Thyroid gland (tissue), 4 donors: ENCODE data around the gene ACBD3.

Source experiments
- POLR2A ChIP-seq, 2 donors: fragments of 450-650 bp; IDR thresholded peaks; one replicate each; pipeline ENCODE4 v1.6.1; 2017; ENCODE audit warnings: antibody characterized with exemption in 2 of 2, mild to moderate bottlenecking in 2 of 2, moderate library complexity in 1 of 2
- TF ChIP-seq, protein P1 (sequence below), 6 experiments: fragments of 200-600 bp in 3 of 6; fragments of 450-650 bp in 3 of 6; sonication (generic) in 3 of 6; IDR thresholded peaks; one replicate each; pipeline ENCODE4 v1.5.1; 2016 to 2019; ENCODE audit warnings: antibody characterized with exemption in 6 of 6, mild to moderate bottlenecking in 2 of 6, inconsistent platforms in 1 of 6, moderate library complexity in 1 of 6

DNA sequence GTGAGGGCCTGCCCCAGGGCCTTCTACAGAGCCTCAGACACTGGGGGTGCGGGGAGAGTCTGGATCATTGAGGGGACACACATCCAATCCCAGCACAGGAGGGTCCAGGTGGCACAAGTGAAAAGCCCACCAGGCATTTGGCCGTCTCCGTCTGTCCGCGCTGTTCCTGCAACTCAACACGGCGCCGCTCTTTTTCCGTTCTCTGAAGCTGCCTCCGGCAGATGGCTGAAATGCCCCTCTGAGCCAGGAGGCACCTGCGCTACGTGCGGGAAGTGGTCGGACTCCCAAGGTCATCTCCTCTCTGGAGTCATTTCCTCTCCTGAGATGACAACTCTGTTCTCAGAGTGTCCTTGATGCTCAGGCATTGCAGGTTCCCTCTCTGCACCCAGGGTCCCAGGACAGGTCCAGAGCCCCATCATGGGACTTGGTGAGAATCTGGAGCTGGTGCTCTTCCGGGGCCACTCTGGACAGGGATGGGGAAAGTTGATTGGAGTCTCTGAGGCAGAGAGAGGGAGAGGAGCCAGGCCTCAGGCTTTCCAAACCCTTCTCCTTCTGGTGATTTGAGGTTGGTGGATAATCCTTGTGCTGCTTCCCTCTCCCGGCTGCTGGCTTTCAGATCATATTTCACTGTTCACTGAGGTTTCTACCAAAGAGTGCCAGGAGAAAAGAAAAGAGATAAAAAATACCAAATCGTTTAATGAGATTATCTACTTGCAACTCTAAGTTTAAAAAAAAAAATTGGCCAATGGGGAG lies 22.9 kb upstream of the ACBD3 start:
- TF ChIP-seq, protein P1, sequence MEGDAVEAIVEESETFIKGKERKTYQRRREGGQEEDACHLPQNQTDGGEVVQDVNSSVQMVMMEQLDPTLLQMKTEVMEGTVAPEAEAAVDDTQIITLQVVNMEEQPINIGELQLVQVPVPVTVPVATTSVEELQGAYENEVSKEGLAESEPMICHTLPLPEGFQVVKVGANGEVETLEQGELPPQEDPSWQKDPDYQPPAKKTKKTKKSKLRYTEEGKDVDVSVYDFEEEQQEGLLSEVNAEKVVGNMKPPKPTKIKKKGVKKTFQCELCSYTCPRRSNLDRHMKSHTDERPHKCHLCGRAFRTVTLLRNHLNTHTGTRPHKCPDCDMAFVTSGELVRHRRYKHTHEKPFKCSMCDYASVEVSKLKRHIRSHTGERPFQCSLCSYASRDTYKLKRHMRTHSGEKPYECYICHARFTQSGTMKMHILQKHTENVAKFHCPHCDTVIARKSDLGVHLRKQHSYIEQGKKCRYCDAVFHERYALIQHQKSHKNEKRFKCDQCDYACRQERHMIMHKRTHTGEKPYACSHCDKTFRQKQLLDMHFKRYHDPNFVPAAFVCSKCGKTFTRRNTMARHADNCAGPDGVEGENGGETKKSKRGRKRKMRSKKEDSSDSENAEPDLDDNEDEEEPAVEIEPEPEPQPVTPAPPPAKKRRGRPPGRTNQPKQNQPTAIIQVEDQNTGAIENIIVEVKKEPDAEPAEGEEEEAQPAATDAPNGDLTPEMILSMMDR (IDR thresholded peaks at IDR 0.05) = no peak
- TF ChIP-seq POLR2A (IDR thresholded peaks at IDR 0.05) = no peak
